ENCODE measurements around the gene RGL1. TPM values are rescaled to one million over a fixed set of nuclear protein-coding genes. Genes with fewer than 3 reads are reported as not detected.

Gene RGL1
- total and polyA plus RNA-seq, 2 donors (not counting 3 experiments of a cell fraction or from before 2014, with no cell fraction given), result 19.8 to 35.3 TPM

DNA sequence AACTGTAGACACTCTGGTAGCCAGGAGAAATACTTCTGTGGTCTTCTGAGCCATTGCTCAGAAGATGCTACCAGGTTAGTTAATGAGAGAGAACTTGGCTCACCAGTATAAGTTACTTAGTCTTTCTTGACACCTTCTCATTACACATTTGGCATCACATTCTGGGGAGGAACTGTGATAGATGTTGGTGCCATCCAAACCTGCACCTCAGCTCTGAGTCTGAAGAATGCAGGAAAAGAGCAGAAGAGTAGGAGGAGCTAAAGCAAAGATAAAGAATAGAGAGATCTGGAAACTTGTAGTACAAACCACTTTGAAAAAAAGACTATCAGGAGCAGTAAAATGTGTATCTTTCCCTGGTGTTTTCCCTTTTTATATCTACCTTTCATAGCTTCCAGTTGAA lies 58.9 kb downstream of the RGL1 start:
- H3K9me3 ChIP-seq (replicated peaks; ENCODE audit: control insufficient read depth, insufficient read depth, low read length), result no peaks in the 10 kb centered on the region
- intact Hi-C loops (cut with micrococcal nuclease), result no loop called here
- H3K9ac ChIP-seq (replicated peaks; ENCODE audit: extremely low read depth, insufficient read depth, low read length), result no peak overlapping the region
- ChIA-PET CTCF (no interaction called here), POLR2A (no interaction called here)
- H3K4me3 ChIP-seq (replicated peaks in 1 of 3; ENCODE audit: insufficient read depth in 1 of 3, low read depth in 1 of 3, low read length in 3 of 3), result no peak overlapping the region
- dilution Hi-C loops (cut with MboI; ENCODE audit: extremely low pct_ligation_motif_present, low sequenced_read_pairs), result no loop called here
- H3K4me2 ChIP-seq (ENCODE audit: insufficient read depth, low read length), result no peak overlapping the region
- TF ChIP-seq FOS (IDR thresholded peaks at IDR 0.05; ENCODE audit: borderline replicate concordance, insufficient read depth, low read length) (no peak), MYC (IDR thresholded peaks at IDR 0.05; ENCODE audit: low read depth, low read length) (no peak), GATA2 (IDR thresholded peaks at IDR 0.05; ENCODE audit: insufficient read depth, insufficient read length, low read depth, low read length) (no peak), JUN (IDR thresholded peaks at IDR 0.05; ENCODE audit: borderline replicate concordance, insufficient read depth, insufficient read length, low read depth) (no peak), POLR2AphosphoS5 (IDR thresholded peaks at IDR 0.05; ENCODE audit: insufficient read depth, low read depth, low read length) (no peak), POLR2A (IDR thresholded peaks at IDR 0.05; ENCODE audit: low read depth, low read length) (no peak), EZH2 (IDR thresholded peaks at IDR 0.05; ENCODE audit: borderline replicate concordance, low read depth, low read length, severe bottlenecking) (no peak)
- TF ChIP-seq, protein P1, sequence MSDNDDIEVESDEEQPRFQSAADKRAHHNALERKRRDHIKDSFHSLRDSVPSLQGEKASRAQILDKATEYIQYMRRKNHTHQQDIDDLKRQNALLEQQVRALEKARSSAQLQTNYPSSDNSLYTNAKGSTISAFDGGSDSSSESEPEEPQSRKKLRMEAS (IDR thresholded peaks at IDR 0.05; ENCODE audit: insufficient read depth, insufficient read length), result no peak
- TF ChIP-seq, protein P2, sequence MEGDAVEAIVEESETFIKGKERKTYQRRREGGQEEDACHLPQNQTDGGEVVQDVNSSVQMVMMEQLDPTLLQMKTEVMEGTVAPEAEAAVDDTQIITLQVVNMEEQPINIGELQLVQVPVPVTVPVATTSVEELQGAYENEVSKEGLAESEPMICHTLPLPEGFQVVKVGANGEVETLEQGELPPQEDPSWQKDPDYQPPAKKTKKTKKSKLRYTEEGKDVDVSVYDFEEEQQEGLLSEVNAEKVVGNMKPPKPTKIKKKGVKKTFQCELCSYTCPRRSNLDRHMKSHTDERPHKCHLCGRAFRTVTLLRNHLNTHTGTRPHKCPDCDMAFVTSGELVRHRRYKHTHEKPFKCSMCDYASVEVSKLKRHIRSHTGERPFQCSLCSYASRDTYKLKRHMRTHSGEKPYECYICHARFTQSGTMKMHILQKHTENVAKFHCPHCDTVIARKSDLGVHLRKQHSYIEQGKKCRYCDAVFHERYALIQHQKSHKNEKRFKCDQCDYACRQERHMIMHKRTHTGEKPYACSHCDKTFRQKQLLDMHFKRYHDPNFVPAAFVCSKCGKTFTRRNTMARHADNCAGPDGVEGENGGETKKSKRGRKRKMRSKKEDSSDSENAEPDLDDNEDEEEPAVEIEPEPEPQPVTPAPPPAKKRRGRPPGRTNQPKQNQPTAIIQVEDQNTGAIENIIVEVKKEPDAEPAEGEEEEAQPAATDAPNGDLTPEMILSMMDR (IDR thresholded peaks at IDR 0.05; ENCODE audit: extremely low read depth in 1 of 2, insufficient read depth in 1 of 2, low read depth in 1 of 2, low read length in 2 of 2), result no peak
- H3K79me2 ChIP-seq (ENCODE audit: control insufficient read depth, insufficient read depth, low read length), result no peaks in the 10 kb centered on the region
- no peak for DNase-seq (ENCODE audit: low read depth, low spot score)
- no peaks in the 10 kb centered on the region for H3K27me3 ChIP-seq (ENCODE audit: control insufficient read depth in 2 of 2, insufficient read depth in 2 of 2, low read length in 2 of 2)
- no peak overlapping the region for H2AFZ ChIP-seq (ENCODE audit: low read depth, low read length)
- no peak overlapping the region for H3K27ac ChIP-seq (ENCODE audit: insufficient read depth, low read depth, low read length)
- H3K4me1 ChIP-seq (ENCODE audit: control insufficient read depth, extremely low read depth, insufficient read depth, low read length), result no peaks in the 10 kb centered on the region
- no TSS peak for BruUV-seq (replicated peaks)
- no peaks in the 10 kb centered on the region for H4K20me1 ChIP-seq (replicated peaks; ENCODE audit: control insufficient read depth, extremely low read depth, insufficient read depth, low read length)
- no peak for FAIRE-seq
- peaks cover 0 to 3% of the 10 kb centered on the region in 2 experiments for H3K36me3 ChIP-seq (ENCODE audit: control insufficient read depth in 2 of 2, extremely low read depth in 1 of 2, insufficient read depth in 2 of 2, low read length in 2 of 2)
- no peaks in the 10 kb centered on the region for H3K9me1 ChIP-seq (replicated peaks; ENCODE audit: control insufficient read depth, extremely low read depth, insufficient read depth, low read length)

Measured in endothelial cell of umbilical vein (primary cell).